GM18508 (cell line): Measurements from ENCODE around the gene SH3BGRL2.
"Not testable (repeated sequence)": the region's sequence is repeated elsewhere in the genome, so short reads cannot be mapped to it uniquely, and the experiment has no call there.

Experiments
- ATAC-seq: cut with Tn5 transposase; IDR thresholded peaks from one replicate; pipeline ENCODE4 v1.9.1; 2021; ENCODE audit warnings: moderate number of reproducible peaks; ENCODE audit not compliant: insufficient read depth, unreplicated experiment

The SH3BGRL2 gene

GRCh38 chr6:79731471-79731870 is 100.3 kb downstream of the SH3BGRL2 start:
- no peak for ATAC-seq

- no peak for ATAC-seq
Measured at GRCh38 chr6:79733388-79733787, 102.3 kb downstream of the SH3BGRL2 start.

GRCh38 chr6:79734374-79734773 is 103.2 kb downstream of the SH3BGRL2 start:
- ATAC-seq, result no peak

GRCh38 chr6:79735183-79735582 is 104.1 kb downstream of the SH3BGRL2 start:
- ATAC-seq, result no peak

- no peak for ATAC-seq
Measured at GRCh38 chr6:79737172-79737571, 106.0 kb downstream of the SH3BGRL2 start.

- no peak for ATAC-seq
Measured at GRCh38 chr6:79742030-79742429, 110.9 kb downstream of the SH3BGRL2 start.

- not testable (repeated sequence) for ATAC-seq
Measured at GRCh38 chr6:79745282-79745681, 114.2 kb downstream of the SH3BGRL2 start.

- not testable (repeated sequence) for ATAC-seq
Measured at GRCh38 chr6:79746325-79746724, 115.2 kb downstream of the SH3BGRL2 start.

GRCh38 chr6:79750806-79751205 is 119.7 kb downstream of the SH3BGRL2 start:
- no peak for ATAC-seq
